Esophagus muscularis mucosa (tissue), 3 donors: ENCODE results near the gene GABRB3.

ENCODE experiments used
- CTCF ChIP-seq, 3 experiments: fragments of 200-600 bp in 2 of 3; fragments of 450-650 bp in 1 of 3; sonication (generic) in 2 of 3; IDR thresholded peaks; one replicate each; pipeline ENCODE4 v1.5.1; 2017 to 2019; ENCODE audit warnings: antibody characterized with exemption in 3 of 3, mild to moderate bottlenecking in 2 of 3, moderate library complexity in 1 of 3
- POLR2A ChIP-seq: fragments of 450-650 bp; IDR thresholded peaks from one replicate; pipeline ENCODE4 v1.6.1; 2017; ENCODE audit warnings: antibody characterized with exemption, moderate library complexity, mild to moderate bottlenecking, low read depth
- POLR2AphosphoS5 ChIP-seq, 2 donors: sonication (generic); formaldehyde crosslinking; IDR thresholded peaks; one replicate each; pipeline ENCODE4 v1.6.1; 2017; ENCODE audit warnings: antibody characterized with exemption in 2 of 2

DNA sequence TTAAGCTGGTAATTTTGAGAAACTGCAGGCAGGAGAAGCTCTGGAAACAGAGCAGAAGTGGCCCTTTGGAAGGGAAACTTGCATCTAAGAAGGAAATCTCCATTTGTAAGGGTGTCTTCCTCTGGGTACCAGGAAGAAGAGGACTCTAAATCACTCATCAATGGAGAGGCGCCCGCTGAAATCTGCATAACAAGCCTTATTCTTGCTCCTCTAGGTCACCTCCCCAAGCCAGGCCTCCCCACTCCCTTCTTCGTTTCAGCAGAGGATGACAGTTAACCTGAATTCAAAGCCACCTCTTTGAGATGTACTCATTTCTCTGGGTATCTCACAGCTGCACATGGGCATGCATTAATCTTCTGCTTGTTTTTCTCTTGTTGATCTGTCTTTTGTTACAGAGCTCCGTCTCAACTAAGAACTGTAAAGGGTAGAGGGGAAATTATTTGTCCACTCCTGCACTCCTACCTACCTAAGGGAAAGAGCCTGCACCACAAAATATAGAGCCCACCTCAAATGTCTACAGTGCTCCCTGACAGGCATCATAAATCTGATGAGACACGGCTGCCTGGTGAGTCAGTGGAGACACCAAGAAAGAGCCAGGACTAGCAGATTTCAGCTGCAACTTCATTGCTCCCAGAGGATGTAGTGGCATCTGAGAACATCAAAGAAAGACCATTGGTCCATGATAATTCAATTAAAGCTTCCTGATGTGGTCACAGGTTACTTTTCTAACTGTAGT is 51.5 kb downstream of the GABRB3 start:
- TF ChIP-seq CTCF (IDR thresholded peaks at IDR 0.05), result no peak
- TF ChIP-seq POLR2A, result no peak
- TF ChIP-seq POLR2AphosphoS5 (IDR thresholded peaks at IDR 0.05), result no peak
